ENCODE measurements around the gene FAM53A.

- TF ChIP-seq JUNB (IDR thresholded peaks at IDR 0.05) (no peak), CHD2 (IDR thresholded peaks at IDR 0.05; ENCODE audit: low read length, partially characterized antibody) (no peak), KDM1A (IDR thresholded peaks at IDR 0.05; ENCODE audit: low read depth) (no peak), JUN (IDR thresholded peaks at IDR 0.05) (no peak), HES2 (IDR thresholded peaks at IDR 0.05) (no peak), POLR2A (IDR thresholded peaks at IDR 0.05; ENCODE audit: low read length) (no peak), RAD21 (conservative IDR thresholded peaks at IDR 0.05 in 1 of 2, IDR thresholded peaks at IDR 0.05 in 1 of 2) (no peak)
- TF ChIP-seq, protein P1, sequence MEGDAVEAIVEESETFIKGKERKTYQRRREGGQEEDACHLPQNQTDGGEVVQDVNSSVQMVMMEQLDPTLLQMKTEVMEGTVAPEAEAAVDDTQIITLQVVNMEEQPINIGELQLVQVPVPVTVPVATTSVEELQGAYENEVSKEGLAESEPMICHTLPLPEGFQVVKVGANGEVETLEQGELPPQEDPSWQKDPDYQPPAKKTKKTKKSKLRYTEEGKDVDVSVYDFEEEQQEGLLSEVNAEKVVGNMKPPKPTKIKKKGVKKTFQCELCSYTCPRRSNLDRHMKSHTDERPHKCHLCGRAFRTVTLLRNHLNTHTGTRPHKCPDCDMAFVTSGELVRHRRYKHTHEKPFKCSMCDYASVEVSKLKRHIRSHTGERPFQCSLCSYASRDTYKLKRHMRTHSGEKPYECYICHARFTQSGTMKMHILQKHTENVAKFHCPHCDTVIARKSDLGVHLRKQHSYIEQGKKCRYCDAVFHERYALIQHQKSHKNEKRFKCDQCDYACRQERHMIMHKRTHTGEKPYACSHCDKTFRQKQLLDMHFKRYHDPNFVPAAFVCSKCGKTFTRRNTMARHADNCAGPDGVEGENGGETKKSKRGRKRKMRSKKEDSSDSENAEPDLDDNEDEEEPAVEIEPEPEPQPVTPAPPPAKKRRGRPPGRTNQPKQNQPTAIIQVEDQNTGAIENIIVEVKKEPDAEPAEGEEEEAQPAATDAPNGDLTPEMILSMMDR (IDR thresholded peaks at IDR 0.05), result no peak
Measured at GRCh38 chr4:1651609-1652008, 32.5 kb downstream of the FAM53A start.

Data from A549 (cell line).